ENCODE data around the gene HSD17B12. TPM values are rescaled to one million over a fixed set of nuclear protein-coding genes. Genes with fewer than 3 reads are reported as not detected.

Gene HSD17B12
- total and polyA plus RNA-seq, 2 of the 4 experiments (the other 2 are of a cell fraction) = 38.0 to 44.6 TPM

DNA sequence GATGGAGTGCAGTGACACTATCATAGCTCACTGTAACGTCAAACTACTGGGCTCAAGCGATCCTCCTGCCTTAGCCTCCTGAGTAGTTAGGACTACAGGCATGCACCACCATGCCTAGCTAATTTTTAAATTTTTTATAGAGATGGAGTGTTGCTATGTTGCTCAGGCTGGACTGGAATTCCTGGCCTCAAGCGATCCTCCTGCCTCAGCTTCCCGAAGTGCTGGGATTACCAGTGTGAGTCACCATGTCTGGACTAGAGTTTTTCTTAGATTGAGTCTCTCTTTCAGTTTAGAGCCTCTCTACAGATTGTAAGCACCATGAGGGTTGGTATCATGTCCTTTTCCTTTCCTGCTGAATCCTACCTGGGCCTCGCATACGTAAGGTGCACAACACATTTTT lies 142.8 kb downstream of the HSD17B12 start:
- Histone ChIP-seq H4K8ac (ENCODE audit: low read depth in 2 of 2, low read length in 2 of 2) (no peak overlapping the region), H3K27me3 (ENCODE audit: control insufficient read depth, insufficient read depth, low read length) (no peaks in the 10 kb centered on the region), H3K79me1 (ENCODE audit: low read depth in 1 of 2, low read length in 2 of 2) (peaks cover 0 to 6% of the 10 kb centered on the region in 2 experiments; a peak in 2 of 4 replicates), H2BK20ac (ENCODE audit: low read depth, low read length) (no peak overlapping the region), H4K5ac (ENCODE audit: low read depth, low read length) (no peak overlapping the region), H2AK5ac (ENCODE audit: low read depth, low read length) (no peak overlapping the region), H3K14ac (replicated peaks; ENCODE audit: low read depth, low read length) (no peak overlapping the region), H2BK15ac (ENCODE audit: low read depth, low read length) (no peak overlapping the region), H2AK9ac (replicated peaks; ENCODE audit: low read depth, low read length, poor library complexity) (no peak overlapping the region), H2BK5ac (ENCODE audit: low read depth, low read length, poor library complexity, severe bottlenecking) (no peak overlapping the region), H3K4me1 (ENCODE audit: control insufficient read depth, insufficient read depth, low read length) (no peaks in the 10 kb centered on the region), H3K9ac (ENCODE audit: low read depth, low read length) (no peak overlapping the region), H2AFZ (replicated peaks; ENCODE audit: low read length, poor library complexity) (no peak overlapping the region), H3K56ac (ENCODE audit: extremely low read depth, insufficient read depth, low read length) (no peak overlapping the region), H3K18ac (ENCODE audit: low read depth, low read length) (no peak overlapping the region), H3K4me2 (ENCODE audit: low read depth, low read length) (no peak overlapping the region), H3K27ac (ENCODE audit: insufficient read depth, low read length) (no peak overlapping the region), H3K36me3 (ENCODE audit: control insufficient read depth, insufficient read depth, low read length) (no peaks in the 10 kb centered on the region), H3K23ac (ENCODE audit: low read depth, low read length) (no peak overlapping the region), H4K20me1 (ENCODE audit: insufficient read depth, low read length) (no peaks in the 10 kb centered on the region), H4K91ac (ENCODE audit: insufficient read depth, low read depth, low read length) (no peak overlapping the region), H3K9me3 (ENCODE audit: control insufficient read depth, insufficient read depth, low read length) (no peaks in the 10 kb centered on the region), H3K4me3 (ENCODE audit: insufficient read depth, low read depth, low read length) (no peak overlapping the region), H2BK120ac (ENCODE audit: low read depth, low read length) (no peak overlapping the region), H3K4ac (ENCODE audit: low read depth, low read length) (no peak overlapping the region), H3K9me1 (ENCODE audit: insufficient read depth, low read length) (peaks cover 3% of the 10 kb centered on the region; the same call in 1 of the 2 replicates)
- intact Hi-C loops (cut with micrococcal nuclease) = no loop called here
- CTCF ChIA-PET = interaction anchor here (0.6 kb wide), 1 partner anchor 351 kb away, joined by 3 read pairs; no protein-coding TSS in a partner anchor
- no TSS peak for BruUV-seq (replicated peaks)
- in situ Hi-C loops (cut with MboI; ENCODE audit: low sequenced_read_pairs) = no loop called here
- ATAC-seq (ENCODE audit: low read depth) (no peak), DNase-seq (no peak)
- POLR2A ChIA-PET (ENCODE audit: unreplicated experiment) = no interaction called here
- dilution Hi-C loops (cut with HindIII; ENCODE audit: low sequenced_read_pairs, unreplicated experiment) = no loop called here
- TF ChIP-seq RFX5 (IDR thresholded peaks at IDR 0.05; ENCODE audit: low read depth, low read length) (no peak), CEBPB (IDR thresholded peaks at IDR 0.05; ENCODE audit: low read depth, low read length) (no peak), MAFK (IDR thresholded peaks at IDR 0.05; ENCODE audit: low read depth, low read length) (no peak), CHD1 (IDR thresholded peaks at IDR 0.05; ENCODE audit: low read depth, low read length) (no peak), FOS (IDR thresholded peaks at IDR 0.05; ENCODE audit: low read depth, low read length) (no peak), BHLHE40 (IDR thresholded peaks at IDR 0.05; ENCODE audit: low read depth, low read length) (no peak), POLR2A (IDR thresholded peaks at IDR 0.05; ENCODE audit: low read depth, low read length) (no peak), NFE2L2 (IDR thresholded peaks at IDR 0.05; ENCODE audit: low read depth, low read length) (no peak)
- WGBS, 2 experiments (ENCODE audit: extremely low coverage in 2 of 2, insufficient read length in 1 of 2) = no CpG with 5 or more reads among the region's 6 CpGs

Measured in IMR-90 (cell line).